Breast epithelium (tissue), 4 donors: ENCODE data around the gene ZNF423. TPM values are rescaled to one million over a fixed set of nuclear protein-coding genes. Genes with fewer than 3 reads are reported as not detected.
A peak's percentile ranks its signal among the peaks of the same experiment; 100 is the strongest.

Experiments used
- DNase-seq, 2 donors: peaks; one replicate each; pipeline ENCODE4 v3.0.0-alpha.2; 2019; ENCODE audit warnings: low spot score in 2 of 2
- H3K27ac ChIP-seq, 2 donors: fragments of 200-600 bp; sonication (generic) in 1 of 2; one replicate each; pipeline ENCODE4 v1.5.1; 2016 to 2019; ENCODE audit warnings: mild to moderate bottlenecking in 1 of 2
- H3K27me3 ChIP-seq, 2 donors: fragments of 200-600 bp; sonication (generic) in 1 of 2; one replicate each; pipeline versions ENCODE4 v1.5.1 to v1.6.0; 2017 to 2019; ENCODE audit warnings: control low read depth in 1 of 2, mild to moderate bottlenecking in 1 of 2
- H3K36me3 ChIP-seq: fragments of 200-600 bp; one replicate; pipeline ENCODE4 v1.5.1; 2019
- H3K4me1 ChIP-seq, 2 donors: fragments of 200-600 bp; sonication (generic); one replicate each; pipeline ENCODE4 v1.5.1; 2016 to 2019; ENCODE audit warnings: control low read depth in 1 of 2
- H3K4me3 ChIP-seq, 3 donors: fragments of 200-600 bp; sonication (generic); 1 replicate in 2 of 3; 2 replicates in 1 of 3; pipeline ENCODE4 v1.5.1; 2016 to 2019; ENCODE audit warnings: mild to moderate bottlenecking in 3 of 3, moderate library complexity in 2 of 3
- H3K9me3 ChIP-seq, 2 donors: fragments of 200-600 bp; sonication (generic) in 1 of 2; one replicate each; pipeline ENCODE4 v1.5.1; 2016 to 2019; ENCODE audit warnings: control low read depth in 1 of 2
- POLR2A ChIP-seq: fragments of 450-650 bp; IDR thresholded peaks from one replicate; pipeline ENCODE4 v1.6.1; 2016; ENCODE audit warnings: antibody characterized with exemption, mild to moderate bottlenecking, moderate library complexity
- POLR2AphosphoS5 ChIP-seq, 3 donors: sonication (generic); formaldehyde crosslinking; IDR thresholded peaks; one replicate each; pipeline ENCODE4 v1.6.1; 2017; ENCODE audit warnings: antibody characterized with exemption in 3 of 3
- intact Hi-C: fragments of 100-400 bp; cut with DNase I; formaldehyde crosslinking; loops from one replicate; pipeline ENCODE4 v1.15.1; 2023; ENCODE audit warnings: low total_unique reads
- total RNA-seq, 3 donors: library from RNA; depleted of rRNA; stranded (reverse); fragments of >200 nt; gene quantifications; one replicate each; pipeline ENCODE4 v1.1.0, GENCODE V29; 2016
- TF ChIP-seq, protein P1 (sequence below), 3 donors: fragments of 450-650 bp; IDR thresholded peaks; one replicate each; pipeline ENCODE4 v1.5.1; 2016 to 2017; ENCODE audit warnings: antibody characterized with exemption in 3 of 3, mild to moderate bottlenecking in 3 of 3, moderate library complexity in 3 of 3

Gene ZNF423
- total RNA-seq, 3 donors from 2014 or later = 4.7 to 8.0 (median 5.9) TPM

DNA sequence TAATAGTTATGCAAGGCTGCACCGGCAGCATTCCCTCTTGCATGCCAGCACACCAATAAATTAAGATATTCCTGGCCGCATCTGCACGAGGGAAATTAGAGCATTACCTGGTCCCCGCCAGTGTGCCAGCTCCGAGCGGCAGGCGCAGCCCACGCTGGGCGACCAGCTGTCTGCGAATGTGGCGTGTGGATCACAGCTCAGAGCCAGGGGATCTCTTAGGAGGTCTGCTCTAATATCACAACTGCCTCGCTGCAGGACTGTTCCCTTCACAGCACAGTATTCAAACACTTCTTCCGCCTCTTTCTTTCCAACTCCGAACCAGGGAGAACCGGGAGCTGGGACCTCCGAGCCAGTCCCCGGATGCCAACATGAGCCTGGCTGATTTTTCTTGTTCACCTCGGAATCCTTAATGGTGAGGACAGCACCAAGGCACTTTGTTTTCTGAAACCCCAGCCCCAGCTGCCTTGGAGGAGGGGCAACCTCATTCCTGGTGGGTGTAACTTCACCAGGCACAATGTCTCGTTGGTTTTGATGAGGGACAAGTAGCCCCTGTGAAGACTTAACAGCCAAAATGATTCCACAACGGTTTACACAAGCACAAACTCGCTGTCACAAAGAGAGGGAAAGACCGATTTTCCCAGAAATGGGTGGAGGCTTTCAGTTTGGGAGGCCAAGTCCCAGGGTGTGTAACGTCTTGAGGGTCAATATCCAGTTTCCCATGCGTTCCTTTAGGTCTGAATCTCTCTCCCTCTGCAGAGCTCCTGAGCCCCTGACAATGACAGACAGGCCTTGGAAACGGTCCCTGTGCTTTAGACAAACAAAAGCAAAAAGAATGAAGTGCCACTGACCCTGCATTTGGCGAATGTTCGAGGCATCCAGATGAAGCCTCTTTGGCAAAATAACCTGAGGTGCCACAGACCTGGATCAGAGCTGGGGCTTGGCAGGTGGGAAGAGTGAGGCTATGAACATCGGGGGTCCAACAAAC lies 269.2 kb downstream of the ZNF423 start:
- intact Hi-C loops = no loop called here
- Histone ChIP-seq H3K9me3 (no peaks in the 10 kb centered on the region), H3K27me3 (no peaks in the 10 kb centered on the region), H3K27ac (no peak overlapping the region), H3K4me3 (peak overlapping the region in 1 of 3 donors; percentile 6), H3K4me1 (no peaks in the 10 kb centered on the region), H3K36me3 (no peaks in the 10 kb centered on the region)
- no peak for DNase-seq
- TF ChIP-seq POLR2A = no peak
- TF ChIP-seq, protein P1, sequence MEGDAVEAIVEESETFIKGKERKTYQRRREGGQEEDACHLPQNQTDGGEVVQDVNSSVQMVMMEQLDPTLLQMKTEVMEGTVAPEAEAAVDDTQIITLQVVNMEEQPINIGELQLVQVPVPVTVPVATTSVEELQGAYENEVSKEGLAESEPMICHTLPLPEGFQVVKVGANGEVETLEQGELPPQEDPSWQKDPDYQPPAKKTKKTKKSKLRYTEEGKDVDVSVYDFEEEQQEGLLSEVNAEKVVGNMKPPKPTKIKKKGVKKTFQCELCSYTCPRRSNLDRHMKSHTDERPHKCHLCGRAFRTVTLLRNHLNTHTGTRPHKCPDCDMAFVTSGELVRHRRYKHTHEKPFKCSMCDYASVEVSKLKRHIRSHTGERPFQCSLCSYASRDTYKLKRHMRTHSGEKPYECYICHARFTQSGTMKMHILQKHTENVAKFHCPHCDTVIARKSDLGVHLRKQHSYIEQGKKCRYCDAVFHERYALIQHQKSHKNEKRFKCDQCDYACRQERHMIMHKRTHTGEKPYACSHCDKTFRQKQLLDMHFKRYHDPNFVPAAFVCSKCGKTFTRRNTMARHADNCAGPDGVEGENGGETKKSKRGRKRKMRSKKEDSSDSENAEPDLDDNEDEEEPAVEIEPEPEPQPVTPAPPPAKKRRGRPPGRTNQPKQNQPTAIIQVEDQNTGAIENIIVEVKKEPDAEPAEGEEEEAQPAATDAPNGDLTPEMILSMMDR (IDR thresholded peaks at IDR 0.05) = no peak
- TF ChIP-seq POLR2AphosphoS5 (IDR thresholded peaks at IDR 0.05) = no peak

DNA sequence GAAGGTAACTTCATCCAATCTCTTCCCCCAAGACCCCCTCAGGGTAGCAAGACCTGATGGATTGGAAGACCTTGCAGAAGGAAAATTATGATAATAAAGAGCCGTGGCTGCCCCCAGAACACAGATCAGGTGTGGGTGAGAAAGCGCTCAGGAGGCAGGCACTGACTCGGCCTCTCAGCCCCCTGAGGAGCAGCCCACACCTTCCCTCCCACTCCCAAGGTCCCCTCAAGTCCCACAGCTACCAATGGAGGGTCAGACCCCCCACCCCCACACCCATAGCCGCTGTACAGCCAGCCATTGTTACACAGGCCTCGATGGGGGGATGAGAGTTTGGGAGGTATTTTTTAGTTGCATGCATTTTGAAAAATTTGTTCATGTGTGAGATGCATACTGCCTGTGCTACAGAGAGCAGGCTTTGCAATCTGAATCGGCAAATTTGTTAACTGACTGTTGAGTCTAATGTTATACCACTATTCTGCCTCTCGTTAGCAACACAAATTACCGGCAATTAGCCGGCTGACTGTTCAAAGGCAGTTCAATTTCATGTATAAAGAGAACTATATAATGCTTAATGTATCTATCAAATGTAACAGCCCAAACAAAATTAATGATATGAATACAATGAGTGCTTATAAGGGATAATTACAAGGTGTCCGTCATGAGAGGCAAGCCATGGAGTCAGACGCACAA lies 270.6 kb downstream of the ZNF423 start:
- H3K4me1 ChIP-seq = no peaks in the 10 kb centered on the region
- TF ChIP-seq, protein P1 (IDR thresholded peaks at IDR 0.05) = no peak
- no peak for TF ChIP-seq POLR2A
- TF ChIP-seq POLR2AphosphoS5 (IDR thresholded peaks at IDR 0.05) = no peak
- no peaks in the 10 kb centered on the region for H3K27me3 ChIP-seq
- H3K27ac ChIP-seq = no peak overlapping the region
- H3K36me3 ChIP-seq = no peaks in the 10 kb centered on the region
- H3K9me3 ChIP-seq = no peaks in the 10 kb centered on the region
- intact Hi-C loops = no loop called here
- no peak for DNase-seq
- H3K4me3 ChIP-seq = no peak overlapping the region

DNA sequence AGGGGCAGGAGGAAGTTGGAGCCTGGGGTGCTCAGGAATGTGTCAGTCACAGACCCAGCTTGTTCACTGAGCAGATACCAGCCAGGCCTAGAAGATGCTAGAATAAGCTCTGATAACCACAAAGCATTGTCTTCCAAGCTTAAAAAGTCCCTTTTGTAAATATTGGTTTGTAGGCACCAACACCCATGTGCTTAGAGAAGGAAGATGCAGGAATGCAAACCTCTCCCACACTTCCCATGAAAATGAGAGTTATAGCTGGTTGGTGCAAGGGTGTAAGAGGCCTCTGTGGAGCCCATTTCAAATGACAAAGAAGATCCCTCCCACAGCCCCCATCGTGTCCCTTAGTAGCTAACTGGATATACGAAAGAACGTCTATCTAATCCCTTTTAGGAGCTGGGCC lies 272.0 kb downstream of the ZNF423 start:
- H3K4me3 ChIP-seq = no peak overlapping the region
- no peaks in the 10 kb centered on the region for H3K9me3 ChIP-seq
- no peak for DNase-seq
- intact Hi-C loops = no loop called here
- no peak overlapping the region for H3K27ac ChIP-seq
- H3K4me1 ChIP-seq = no peaks in the 10 kb centered on the region
- no peaks in the 10 kb centered on the region for H3K36me3 ChIP-seq
- TF ChIP-seq POLR2A (no peak), POLR2AphosphoS5 (IDR thresholded peaks at IDR 0.05) (no peak)
- TF ChIP-seq, protein P1 (IDR thresholded peaks at IDR 0.05) = no peak
- no peaks in the 10 kb centered on the region for H3K27me3 ChIP-seq

DNA sequence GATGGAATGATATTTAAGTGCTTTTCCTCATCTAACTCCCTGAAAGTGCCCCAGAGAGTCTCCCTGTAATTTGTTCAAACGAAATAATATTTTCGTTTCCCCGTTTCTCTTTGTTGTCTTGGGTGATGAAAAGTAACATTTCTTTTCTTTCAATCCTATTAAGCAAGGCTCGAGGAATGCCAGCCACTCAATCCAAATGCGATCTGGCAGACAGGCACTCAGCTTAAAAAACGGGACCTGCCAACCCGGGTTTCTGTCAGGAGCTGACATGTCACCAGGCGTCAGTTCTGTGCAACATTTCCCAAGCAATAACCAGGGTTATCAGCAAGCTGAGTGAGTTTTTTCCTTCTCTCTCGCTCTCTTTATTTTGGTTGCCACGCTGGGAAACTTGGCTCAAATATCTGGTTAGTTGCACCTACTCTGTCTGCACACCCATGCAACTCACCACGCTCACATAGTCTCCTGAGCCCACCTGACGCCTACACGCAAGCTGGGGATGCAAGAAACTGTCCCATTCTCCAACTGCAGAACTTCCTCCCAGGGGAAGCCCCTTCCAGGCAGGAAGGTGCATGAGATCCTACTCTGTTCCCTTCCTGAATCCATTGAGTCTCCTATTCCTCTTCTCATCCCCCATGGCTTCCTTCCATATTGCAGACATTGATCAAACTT lies 274.1 kb downstream of the ZNF423 start:
- intact Hi-C loops = no loop called here

More for the DNA sequence above, 274.1 kb downstream of the ZNF423 start:
- Histone ChIP-seq H3K4me1 (no peaks in the 10 kb centered on the region), H3K36me3 (no peaks in the 10 kb centered on the region), H3K9me3 (no peaks in the 10 kb centered on the region), H3K27ac (no peak overlapping the region), H3K4me3 (no peak overlapping the region), H3K27me3 (no peaks in the 10 kb centered on the region)
- DNase-seq = no peak
- TF ChIP-seq, protein P1 (IDR thresholded peaks at IDR 0.05) = no peak
- no peak for TF ChIP-seq POLR2A
